Hepatocyte (in vitro differentiated cells): ENCODE measurements around the gene NSMF.

Source experiments
- EZH2phosphoT487 ChIP-seq: fragments of 200-600 bp; sonication (generic); IDR thresholded peaks from one replicate; pipeline ENCODE4 v1.6.1; 2018; ENCODE audit warnings: antibody characterized with exemption, mild to moderate bottlenecking, low read depth, moderate library complexity; ENCODE audit not compliant: unreplicated experiment, severe bottlenecking
- TF ChIP-seq, protein P1 (sequence below): fragments of 200-600 bp; sonication (generic); IDR thresholded peaks from 2 replicates; pipeline ENCODE4 v1.5.1; 2016; ENCODE audit warnings: antibody characterized with exemption, mild to moderate bottlenecking; ENCODE audit not compliant: poor library complexity

GRCh38 chr9:137500666-137501397 lies 41.7 kb upstream of the NSMF start:
- TF ChIP-seq, protein P1, sequence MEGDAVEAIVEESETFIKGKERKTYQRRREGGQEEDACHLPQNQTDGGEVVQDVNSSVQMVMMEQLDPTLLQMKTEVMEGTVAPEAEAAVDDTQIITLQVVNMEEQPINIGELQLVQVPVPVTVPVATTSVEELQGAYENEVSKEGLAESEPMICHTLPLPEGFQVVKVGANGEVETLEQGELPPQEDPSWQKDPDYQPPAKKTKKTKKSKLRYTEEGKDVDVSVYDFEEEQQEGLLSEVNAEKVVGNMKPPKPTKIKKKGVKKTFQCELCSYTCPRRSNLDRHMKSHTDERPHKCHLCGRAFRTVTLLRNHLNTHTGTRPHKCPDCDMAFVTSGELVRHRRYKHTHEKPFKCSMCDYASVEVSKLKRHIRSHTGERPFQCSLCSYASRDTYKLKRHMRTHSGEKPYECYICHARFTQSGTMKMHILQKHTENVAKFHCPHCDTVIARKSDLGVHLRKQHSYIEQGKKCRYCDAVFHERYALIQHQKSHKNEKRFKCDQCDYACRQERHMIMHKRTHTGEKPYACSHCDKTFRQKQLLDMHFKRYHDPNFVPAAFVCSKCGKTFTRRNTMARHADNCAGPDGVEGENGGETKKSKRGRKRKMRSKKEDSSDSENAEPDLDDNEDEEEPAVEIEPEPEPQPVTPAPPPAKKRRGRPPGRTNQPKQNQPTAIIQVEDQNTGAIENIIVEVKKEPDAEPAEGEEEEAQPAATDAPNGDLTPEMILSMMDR: no peak
- TF ChIP-seq EZH2phosphoT487: no peak
